ENCODE results near the gene DNAJC18.

- TF ChIP-seq CTCF (IDR thresholded peaks at IDR 0.05; ENCODE audit: borderline replicate concordance, extremely low read depth, low read length, poor library complexity, severe bottlenecking), result no peak
- no peak for TF ChIP-seq EZH2 (IDR thresholded peaks at IDR 0.05; ENCODE audit: borderline replicate concordance, low read depth, low read length, severe bottlenecking)
These were observed 48.9 kb upstream of the DNAJC18 start for GRCh38 chr5:139488260-139488659.
